SK-N-DZ (cell line): ENCODE data around the gene EFCAB11.

Experiments
- DNase-seq: peaks from one replicate; pipeline ENCODE4 v3.0.0-alpha.2; 2015; ENCODE audit warnings: low spot score

Gene EFCAB11

DNA sequence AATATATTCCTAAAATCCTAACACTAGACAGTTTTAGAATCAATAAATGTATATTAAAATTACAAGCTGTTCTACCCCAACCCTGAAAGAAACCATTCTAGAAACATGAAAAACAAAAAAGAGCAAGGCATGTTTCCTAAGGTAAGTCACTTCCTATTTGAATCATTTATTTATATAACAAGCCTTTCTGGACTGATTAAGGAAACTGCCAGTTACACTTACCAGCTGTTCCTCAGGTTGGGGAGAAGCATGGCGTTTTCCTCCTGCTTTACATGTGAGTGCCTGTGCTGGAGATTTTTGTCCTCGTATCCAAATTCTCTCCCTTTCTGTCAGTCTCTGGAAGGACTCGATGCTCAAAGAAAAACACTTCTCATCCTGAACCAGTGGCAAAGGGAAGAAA lies 183.3 kb downstream of the EFCAB11 start:
- DNase-seq = no peak

DNA sequence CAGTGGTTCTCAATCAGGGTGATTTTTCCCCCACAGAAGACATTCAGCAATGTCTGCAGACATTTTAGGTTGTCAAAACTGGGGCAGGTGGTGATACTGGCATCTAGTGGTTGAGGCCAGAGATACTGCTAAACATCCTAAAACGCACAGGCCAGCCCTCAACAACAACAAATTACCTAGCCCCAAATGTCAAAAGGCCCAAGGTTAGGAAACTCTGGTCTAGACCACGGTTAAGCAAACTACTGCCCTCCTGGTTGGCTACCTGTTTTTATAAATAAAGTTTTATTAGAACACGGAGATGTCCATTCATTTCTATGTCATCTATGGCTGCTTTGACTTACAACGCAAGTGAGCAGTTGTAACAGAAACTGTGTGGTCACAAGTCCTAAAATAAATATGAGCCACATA lies 186.7 kb downstream of the EFCAB11 start:
- DNase-seq = peak; percentile 51

DNA sequence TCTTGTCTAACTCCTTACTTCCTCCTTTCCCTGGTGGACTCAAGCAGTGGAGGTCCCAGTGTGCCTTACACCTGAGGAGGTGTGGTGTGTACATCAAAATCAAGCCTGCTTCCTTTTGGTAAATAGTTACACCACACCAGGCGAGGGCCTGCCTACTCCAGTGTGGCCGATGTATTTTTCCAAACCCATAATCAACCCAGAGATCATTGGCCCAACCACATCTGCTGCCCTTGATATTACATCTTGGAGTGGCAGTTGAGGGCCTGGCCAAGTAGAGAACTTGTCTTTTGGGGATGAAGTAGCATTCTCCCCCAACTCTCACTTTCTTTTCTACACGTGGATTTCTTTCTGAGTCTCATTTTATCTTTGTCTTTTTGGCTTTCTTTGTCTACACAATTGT lies 187.4 kb downstream of the EFCAB11 start:
- no peak for DNase-seq

DNA sequence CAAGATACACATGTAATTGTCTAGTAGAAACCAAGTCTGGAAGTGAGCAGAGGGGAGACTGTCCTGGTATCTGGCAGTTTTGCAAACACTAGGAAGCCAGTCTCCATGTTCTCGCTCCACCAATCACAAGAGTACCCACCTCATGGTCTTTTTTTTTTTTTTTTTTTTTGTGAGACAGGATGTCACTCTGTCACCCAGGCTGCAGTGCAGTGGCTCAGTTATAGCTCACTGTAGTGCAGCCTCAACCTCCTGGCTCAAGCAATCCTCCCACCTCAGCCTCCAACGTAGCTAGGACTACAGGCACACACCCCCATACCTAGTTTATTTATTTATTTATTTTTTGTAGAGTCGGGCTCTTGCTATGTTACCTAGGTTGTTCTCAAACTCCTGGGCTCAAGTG lies 189.2 kb downstream of the EFCAB11 start:
- DNase-seq = no peak

DNA sequence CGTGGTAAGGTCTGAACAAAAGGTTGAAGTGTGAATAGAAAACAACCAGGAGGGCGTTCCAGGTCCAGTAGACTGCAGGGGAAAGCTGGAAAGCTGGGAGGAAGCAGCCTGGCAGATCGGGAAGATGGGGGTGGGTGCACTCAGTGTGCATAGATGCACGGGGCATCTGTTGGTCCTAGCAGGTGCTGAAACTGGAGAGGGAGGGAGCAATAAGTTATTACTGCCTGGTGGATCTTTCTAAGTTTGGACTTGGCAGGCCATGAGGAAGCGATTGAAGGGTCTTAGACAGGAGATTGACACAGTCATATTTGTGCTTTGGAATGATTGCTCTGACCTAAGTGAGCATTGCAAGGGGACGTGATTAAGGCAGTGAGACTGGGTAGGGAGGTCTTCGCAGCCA lies 194.4 kb downstream of the EFCAB11 start:
- no peak for DNase-seq

DNA sequence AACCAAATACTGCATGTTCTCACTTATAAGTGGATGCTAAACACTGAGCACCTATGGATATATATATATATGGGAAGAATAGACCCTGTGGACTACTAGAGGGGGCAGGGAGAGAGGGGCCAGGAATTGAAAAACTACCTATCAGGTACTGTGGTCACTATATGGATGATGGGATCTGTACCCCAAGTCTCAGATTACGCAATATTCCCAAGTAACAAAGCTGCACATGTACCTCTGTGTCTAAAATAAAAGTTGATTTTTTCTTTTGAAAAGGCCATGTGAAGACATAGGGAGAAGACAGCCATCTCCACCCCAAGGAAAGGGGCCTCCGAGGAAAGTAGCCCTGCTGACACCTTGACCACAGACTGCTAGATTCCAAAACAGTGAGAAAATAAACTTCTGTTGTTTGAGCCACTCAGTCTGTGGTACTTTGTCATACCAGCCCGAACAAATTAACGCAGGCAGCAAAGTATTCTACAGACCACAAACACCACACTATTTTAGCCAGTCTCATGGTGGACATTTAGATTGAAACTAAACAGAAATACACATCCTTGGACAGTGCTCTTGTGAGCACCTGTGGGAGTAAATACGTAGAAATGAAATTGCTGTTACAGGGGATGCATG lies 197.1 kb downstream of the EFCAB11 start:
- no peak for DNase-seq

DNA sequence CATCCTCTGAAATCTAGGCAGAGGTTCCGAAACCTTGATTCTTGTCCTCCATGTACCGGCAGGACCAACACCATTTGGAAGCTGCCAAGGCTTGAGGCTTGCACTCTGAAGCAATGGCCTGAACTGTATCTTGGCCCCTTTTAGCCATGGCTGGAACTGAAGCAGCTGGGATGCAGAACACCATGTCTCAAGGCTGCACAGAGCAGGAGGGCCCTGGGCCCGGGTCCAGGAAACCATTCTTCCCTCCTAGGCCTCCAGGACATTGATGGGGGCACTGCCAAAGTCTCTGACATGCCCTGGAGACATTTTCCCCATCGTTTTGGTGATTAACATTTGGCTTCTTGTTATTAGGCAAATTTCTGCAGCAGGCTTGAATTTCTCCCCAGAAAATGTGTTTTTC lies 198.7 kb downstream of the EFCAB11 start:
- no peak for DNase-seq

DNA sequence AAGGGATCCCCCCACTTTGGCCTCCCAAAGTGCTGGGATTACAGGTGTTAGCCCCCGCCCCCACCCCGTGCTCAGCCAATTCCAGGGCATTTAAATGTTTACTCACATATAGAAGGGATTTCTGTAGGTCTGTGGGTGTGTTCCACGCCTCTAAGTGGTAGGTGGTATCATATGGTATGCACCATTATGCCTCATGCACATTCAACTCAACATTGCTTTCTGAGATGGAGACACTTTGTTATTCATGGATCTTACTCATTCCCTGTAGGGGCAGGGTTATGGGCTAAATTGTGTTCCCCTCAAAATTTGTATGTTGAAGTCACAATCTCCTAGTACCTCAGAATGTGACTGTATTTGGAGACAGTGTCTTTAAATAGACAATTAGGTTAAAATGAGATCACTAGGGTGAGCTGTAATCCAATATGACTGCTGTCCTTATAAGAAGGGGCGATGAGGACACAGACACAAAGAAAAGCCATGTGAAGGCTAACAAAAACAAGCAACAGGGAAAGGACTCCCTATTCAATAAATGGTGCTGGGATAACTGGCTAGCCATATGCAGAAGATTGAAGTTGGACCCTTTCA lies 200.6 kb downstream of the EFCAB11 start:
- no peak for DNase-seq

DNA sequence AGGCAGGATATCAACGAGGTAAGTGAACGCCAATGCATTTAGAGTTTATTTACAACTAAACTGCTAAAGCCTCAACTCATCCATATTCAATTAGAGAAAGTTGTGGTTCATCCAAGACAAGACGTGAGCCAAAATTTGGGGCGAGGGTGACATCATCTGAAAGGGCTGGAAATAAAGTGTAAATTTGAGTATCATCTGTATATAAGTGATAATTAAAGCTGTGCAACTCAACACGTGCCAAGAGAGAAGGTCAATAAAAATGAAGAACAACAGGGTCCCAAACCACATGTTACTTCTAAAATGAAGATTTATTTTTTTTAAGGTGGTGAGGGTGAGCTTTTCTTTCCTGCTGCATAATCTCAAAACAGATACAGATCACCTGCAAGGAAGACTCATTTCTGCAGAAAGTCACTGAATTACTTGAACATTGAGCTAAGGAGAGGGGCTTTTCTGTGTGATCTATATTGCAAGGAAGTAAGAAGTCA lies 203.6 kb downstream of the EFCAB11 start:
- no peak for DNase-seq

DNA sequence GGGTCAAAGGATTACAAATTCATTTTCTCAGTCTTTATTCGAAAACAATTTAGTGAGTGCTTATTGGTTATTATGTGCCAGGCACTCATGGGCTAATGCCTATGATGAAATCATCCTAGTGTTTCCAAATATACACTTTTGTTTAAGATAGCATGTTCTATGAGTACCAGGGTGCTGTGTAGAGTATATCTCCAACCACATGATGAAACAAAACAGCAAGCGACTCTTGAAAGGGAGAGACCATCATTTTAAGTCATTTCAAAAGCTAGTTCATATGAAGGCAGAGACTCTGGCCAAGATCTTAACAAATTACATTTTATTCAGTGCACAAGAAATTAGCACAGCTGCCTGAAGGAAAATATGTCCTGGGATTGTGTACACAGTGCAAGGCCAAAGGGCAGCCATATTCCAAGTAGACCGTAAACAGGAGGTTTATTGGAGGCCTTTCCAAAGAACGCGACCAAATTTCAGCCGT lies 204.2 kb downstream of the EFCAB11 start:
- no peak for DNase-seq

DNA sequence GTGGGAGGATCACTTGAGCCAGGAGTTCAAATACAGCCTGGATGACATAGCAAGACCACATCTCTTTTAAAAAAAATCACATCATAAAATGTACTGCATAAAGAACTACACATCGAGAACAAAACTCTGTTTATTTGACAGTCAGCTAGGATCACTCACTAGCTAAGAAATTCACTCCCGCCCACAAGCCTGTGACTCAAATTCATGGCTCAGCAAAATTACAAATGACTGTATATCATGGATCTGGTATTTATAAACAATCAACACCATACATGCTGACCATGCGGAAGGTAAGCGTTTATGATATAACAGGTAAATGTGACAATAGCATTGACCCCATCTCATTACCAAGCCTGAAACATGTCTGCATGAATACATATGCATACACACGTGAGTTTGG lies 206.5 kb downstream of the EFCAB11 start:
- no peak for DNase-seq

DNA sequence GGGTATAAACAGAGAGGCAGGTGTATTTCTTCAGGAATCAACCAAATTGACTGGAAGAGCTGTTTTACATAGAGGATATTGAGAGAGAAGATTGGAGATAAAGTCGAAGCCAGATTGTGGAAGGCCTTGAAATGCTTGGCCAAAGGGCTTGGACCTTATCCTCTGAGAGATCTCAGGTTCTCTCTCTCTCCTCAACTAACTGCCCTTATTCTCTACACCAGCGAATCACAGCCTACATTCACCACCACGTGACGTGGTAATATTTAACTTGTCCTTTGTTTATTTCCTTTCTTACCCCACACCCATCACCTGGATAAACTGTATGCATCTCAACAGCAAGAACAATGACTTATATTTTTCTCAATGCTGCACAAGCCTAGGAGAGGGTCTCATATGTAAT lies 207.4 kb downstream of the EFCAB11 start:
- no peak for DNase-seq

DNA sequence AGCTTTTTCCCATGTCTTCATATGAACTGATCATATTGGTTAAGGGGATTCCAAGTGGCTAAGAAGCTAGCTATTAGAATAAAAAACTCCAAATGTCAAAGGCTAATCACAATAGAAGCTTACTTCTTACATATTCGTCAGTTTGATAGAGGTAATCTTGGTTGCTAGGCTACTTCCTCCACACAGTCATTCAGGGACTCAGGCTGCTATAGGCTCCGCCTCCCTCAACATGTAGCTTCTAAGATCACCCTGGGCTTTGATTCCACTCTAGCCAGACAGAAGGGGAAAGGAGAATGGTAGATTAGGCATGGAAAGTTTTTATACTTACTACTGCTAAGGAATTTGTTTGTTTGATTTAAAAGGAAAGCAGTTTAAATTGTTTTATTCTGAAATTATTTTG lies 207.9 kb downstream of the EFCAB11 start:
- DNase-seq = no peak

DNA sequence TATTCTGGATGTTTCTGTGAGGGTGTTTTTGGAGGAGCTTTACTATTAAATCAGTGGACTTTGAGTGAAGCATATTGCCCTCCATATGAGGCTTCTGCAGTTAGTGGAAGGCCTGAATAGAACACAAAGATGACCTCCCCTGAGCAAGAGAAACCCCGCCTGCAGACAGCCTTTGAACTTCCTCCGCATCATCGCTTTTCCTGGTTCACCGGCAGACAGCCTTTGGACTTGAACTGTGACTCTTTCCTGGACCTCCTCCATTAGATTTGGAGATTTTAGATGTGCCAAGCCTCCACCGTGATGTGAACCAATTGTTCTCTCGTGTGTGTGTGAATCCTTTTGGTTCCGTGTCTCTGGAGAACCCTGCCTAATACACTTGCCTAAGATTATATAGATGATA lies 208.4 kb downstream of the EFCAB11 start:
- no peak for DNase-seq
